ENCODE results near the gene NDE1.
"Not testable (repeated sequence)": the region's sequence is repeated elsewhere in the genome, so short reads cannot be mapped to it uniquely, and the experiment has no call there.

Gene NDE1

DNA sequence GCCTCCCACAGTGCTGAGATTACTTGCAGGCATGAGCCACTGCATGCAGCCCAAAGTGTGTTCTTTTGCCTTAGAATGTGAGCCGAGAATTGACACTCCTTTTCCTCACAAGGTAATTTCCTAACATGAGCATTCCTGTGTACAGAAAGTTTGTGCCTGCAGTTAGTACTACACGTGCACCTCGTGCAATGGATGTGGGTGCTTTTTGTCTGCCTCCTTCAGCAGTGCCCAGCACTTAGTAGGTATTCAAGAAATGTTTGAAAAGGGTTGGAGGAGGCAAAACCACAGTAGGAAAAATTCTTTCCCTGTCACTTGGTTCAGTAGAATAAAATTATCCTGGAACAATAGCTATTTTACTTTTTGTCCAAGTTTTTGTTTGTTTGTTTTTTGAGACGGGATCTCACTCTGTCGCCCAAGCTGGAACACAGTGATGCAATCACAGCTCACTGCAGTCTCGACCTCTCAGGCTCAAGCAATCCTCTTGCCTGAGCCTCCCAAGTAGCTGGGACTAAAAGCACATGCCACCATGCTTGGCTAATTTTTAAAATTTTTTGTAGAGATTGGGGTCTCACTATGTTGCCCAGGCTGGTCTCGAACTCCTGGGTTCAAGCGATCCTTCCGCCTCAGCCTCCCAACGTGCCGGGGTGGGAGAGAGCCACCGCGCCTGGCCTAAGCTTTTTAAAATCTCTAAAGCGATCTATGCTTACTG, 2.4 kb downstream of the NDE1 start:
- in situ Hi-C loops (cut with MboI; ENCODE audit: low sequenced_read_pairs, unreplicated experiment), result no loop called here
- TF ChIP-seq, protein P1, sequence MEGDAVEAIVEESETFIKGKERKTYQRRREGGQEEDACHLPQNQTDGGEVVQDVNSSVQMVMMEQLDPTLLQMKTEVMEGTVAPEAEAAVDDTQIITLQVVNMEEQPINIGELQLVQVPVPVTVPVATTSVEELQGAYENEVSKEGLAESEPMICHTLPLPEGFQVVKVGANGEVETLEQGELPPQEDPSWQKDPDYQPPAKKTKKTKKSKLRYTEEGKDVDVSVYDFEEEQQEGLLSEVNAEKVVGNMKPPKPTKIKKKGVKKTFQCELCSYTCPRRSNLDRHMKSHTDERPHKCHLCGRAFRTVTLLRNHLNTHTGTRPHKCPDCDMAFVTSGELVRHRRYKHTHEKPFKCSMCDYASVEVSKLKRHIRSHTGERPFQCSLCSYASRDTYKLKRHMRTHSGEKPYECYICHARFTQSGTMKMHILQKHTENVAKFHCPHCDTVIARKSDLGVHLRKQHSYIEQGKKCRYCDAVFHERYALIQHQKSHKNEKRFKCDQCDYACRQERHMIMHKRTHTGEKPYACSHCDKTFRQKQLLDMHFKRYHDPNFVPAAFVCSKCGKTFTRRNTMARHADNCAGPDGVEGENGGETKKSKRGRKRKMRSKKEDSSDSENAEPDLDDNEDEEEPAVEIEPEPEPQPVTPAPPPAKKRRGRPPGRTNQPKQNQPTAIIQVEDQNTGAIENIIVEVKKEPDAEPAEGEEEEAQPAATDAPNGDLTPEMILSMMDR (IDR thresholded peaks at IDR 0.05; ENCODE audit: borderline replicate concordance, control extremely low read depth, extremely low read depth, insufficient read depth, missing control alignments), result no peak

DNA sequence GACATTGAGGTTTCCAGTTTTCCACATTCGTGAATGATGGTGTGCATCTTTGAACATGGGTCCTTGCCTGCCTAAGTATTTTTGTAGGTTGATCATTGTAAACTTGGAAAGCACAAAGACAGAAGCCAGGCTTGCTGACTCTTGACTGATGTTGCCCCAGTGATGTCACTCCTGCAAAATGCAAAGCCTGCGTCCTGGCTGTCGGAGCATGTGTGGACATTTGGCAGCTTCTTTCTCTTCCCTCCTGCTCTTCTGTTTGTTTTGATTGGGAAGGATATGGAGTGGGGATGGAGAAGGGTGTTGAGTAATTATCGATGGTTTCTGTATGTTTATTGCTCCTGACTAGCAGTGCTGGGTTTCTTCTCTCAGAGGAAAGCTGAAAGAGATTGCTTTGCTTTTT, 3.2 kb downstream of the NDE1 start:
- TF ChIP-seq, protein P1 (IDR thresholded peaks at IDR 0.05; ENCODE audit: borderline replicate concordance, control extremely low read depth, extremely low read depth, insufficient read depth, missing control alignments), result no peak
- in situ Hi-C loops (cut with MboI; ENCODE audit: low sequenced_read_pairs, unreplicated experiment), result no loop called here
- no peak for DNase-seq (ENCODE audit: low spot score)

More for the DNA sequence above, 2.4 kb downstream of the NDE1 start:
- DNase-seq (ENCODE audit: low spot score), result no peak

DNA sequence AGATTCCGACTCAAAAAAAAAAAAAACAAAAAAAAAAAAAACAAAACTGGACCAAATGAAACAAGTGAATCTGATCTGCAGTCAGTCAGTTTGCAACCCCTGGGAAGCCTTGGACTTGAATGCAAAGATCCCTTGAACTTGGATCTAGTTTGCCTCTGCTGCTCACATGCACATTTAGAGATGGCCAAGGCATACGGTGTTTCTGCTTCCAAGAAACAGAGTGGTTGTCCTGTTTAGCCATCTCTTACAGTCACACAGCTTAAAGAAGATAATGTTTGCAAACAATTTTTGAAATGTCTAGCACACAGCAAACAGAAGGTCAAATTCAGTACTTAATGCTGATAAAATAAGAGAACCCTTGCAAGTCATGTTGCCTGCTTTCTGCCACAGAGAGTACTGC, 4.5 kb downstream of the NDE1 start:
- no peak for DNase-seq (ENCODE audit: low spot score)
- TF ChIP-seq, protein P1 (IDR thresholded peaks at IDR 0.05; ENCODE audit: borderline replicate concordance, control extremely low read depth, extremely low read depth, insufficient read depth, missing control alignments), result no peak
- in situ Hi-C loops (cut with MboI; ENCODE audit: low sequenced_read_pairs, unreplicated experiment), result no loop called here

DNA sequence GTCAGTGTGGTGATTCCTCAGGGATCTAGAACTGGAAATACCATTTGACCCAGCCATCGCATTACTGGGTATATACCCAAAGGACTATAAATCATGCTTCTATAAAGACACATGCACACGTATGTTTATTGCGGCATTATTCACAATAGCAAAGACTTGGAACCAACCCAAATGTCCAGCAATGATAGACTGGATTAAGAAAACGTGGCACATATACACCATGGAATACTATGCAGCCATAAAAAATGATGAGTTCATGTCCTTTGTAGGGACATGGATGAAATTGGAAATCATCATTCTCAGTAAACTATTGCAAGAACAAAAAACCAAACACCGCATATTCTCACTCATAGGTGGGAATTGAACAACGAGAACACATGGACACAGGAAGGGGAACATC, 5.5 kb downstream of the NDE1 start:
- DNase-seq (ENCODE audit: low spot score); in situ Hi-C loops (cut with MboI; ENCODE audit: low sequenced_read_pairs, unreplicated experiment): not testable (repeated sequence)

DNA sequence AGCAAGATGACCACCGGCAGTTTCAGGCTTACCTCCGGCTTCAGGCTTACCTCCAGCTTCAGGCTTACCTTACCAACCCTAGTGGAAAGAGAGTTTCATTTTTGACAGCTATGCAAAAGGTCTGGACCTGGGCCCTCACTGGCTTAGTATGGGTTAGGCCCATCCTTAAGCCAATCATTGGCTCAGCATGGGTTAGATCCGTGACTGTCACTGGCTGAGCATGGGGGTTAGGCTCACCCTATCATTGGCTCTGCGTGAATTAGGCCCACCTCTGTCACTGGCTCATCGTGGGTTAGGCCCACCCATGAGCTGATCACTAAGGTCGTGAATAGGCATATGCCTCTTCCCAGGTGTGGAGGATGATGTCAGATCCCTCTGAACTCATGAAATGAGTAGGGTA, 8.1 kb downstream of the NDE1 start:
- no peak for DNase-seq (ENCODE audit: low spot score)
- TF ChIP-seq, protein P1 (IDR thresholded peaks at IDR 0.05; ENCODE audit: borderline replicate concordance, control extremely low read depth, extremely low read depth, insufficient read depth, missing control alignments), result no peak
- in situ Hi-C loops (cut with MboI; ENCODE audit: low sequenced_read_pairs, unreplicated experiment), result no loop called here

DNA sequence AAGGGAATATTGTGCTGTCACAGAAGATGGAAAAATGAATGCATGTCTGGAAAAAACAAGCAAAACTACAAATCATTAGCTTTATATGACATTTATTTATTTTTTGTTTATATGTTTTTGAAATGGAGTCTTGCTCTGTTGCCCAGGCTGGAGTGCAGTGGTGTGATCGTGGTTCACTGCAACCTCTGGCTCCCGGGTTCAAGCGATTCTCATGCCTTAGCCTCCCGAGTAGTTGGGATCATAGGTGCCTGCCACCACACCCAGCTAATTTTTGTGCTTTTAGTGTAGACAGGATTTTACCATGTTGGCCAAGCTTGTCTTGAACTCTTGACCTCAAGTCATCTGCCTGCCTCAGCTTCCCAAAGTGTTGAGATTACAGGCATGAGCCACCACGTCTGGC, 8.5 kb downstream of the NDE1 start:
- TF ChIP-seq, protein P1 (IDR thresholded peaks at IDR 0.05; ENCODE audit: borderline replicate concordance, control extremely low read depth, extremely low read depth, insufficient read depth, missing control alignments), result no peak
- in situ Hi-C loops (cut with MboI; ENCODE audit: low sequenced_read_pairs, unreplicated experiment), result no loop called here
- DNase-seq (ENCODE audit: low spot score), result no peak

DNA sequence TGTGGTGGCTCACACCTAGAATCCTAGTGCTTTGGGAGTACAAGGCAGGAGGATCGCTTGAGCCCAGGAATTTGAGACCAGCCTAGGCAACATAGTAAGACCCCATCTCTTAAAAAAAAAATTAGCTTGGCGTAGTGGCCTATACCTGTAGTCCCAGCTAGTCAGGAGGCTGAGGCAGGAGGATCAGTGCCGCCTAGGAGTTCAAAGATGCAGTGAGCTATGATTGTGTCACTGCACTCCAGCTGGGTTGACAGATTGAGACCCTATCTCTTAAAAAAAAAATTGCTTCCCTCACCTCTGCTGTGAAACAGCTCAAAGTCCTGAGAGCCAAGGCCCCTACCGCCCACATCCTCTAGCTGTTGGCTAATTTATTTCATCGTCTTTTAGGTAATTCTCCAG, 10.2 kb downstream of the NDE1 start:
- TF ChIP-seq, protein P1 (IDR thresholded peaks at IDR 0.05; ENCODE audit: borderline replicate concordance, control extremely low read depth, extremely low read depth, insufficient read depth, missing control alignments), result no peak
- in situ Hi-C loops (cut with MboI; ENCODE audit: low sequenced_read_pairs, unreplicated experiment), result no loop called here
- no peak for DNase-seq (ENCODE audit: low spot score)

Data from GM13976 (cell line).